HepG2 (cell line): Measurements from ENCODE around the gene TBC1D1. TPM values are rescaled to one million over a fixed set of nuclear protein-coding genes. Genes with fewer than 3 reads are reported as not detected.

Source experiments
- FOXK2 ChIP-seq: fragments of 450-650 bp; IDR thresholded peaks from 2 replicates; pipeline ENCODE4 v1.6.1; 2016
- MAFG ChIP-seq: sonication (generic); formaldehyde crosslinking; IDR thresholded peaks from 2 replicates; pipeline ENCODE4 v1.5.1; 2020; ENCODE audit warnings: mild to moderate bottlenecking, missing genetic modification reagents
- MED1 ChIP-seq: sonication (generic); formaldehyde crosslinking; IDR thresholded peaks from 2 replicates; pipeline ENCODE4 v1.4.0; 2020; ENCODE audit warnings: missing genetic modification reagents
- NCOR1 ChIP-seq: fragments of 200-600 bp; sonication (generic); IDR thresholded peaks from 2 replicates; pipeline ENCODE4 v1.7.0; 2017; ENCODE audit warnings: antibody characterized with exemption, low read length, borderline replicate concordance
- NFE2 ChIP-seq: sonication (generic); formaldehyde crosslinking; IDR thresholded peaks from 2 replicates; pipeline ENCODE4 v1.4.0; 2020; ENCODE audit warnings: missing genetic modification reagents
- PCBP1 ChIP-seq: fragments of 200-400 bp; formaldehyde crosslinking; IDR thresholded peaks from 2 replicates; pipeline ENCODE4 v1.6.1; 2017; ENCODE audit warnings: mild to moderate bottlenecking, low read depth, low read length, borderline replicate concordance
- PHF8 ChIP-seq: sonication (generic); formaldehyde crosslinking; IDR thresholded peaks from 2 replicates; pipeline ENCODE4 v1.5.0; 2020; ENCODE audit warnings: missing genetic modification reagents
- polyA plus RNA-seq, 8 experiments: library from polyadenylated mRNA; depleted of rRNA in 3 of 8; stranded (reverse) in 7 of 8; unstranded in 1 of 8; fragments of >200 nt; fragmentation: Illumina TruSeq in 4 of 8; extraction: Trizol in 4 of 8; gene quantifications; 2 replicates each; pipeline versions ENCODE4 v1.2.1 to v1.2.3, GENCODE V29; 2011 to 2016; ENCODE audit warnings: low read depth in 4 of 8, missing spikeins in 1 of 8, mixed read lengths in 1 of 8; ENCODE audit not compliant: insufficient read depth in 1 of 8
- total RNA-seq, 5 experiments: library from RNA; depleted of rRNA; stranded (reverse); fragments of >200 nt; fragmentation: Illumina TruSeq; extraction: Trizol; gene quantifications; 2 replicates each; pipeline ENCODE4 v1.2.3, GENCODE V29; 2016; ENCODE audit warnings: low read depth in 1 of 5
- TF ChIP-seq, protein P1 (sequence below): sonication (generic); formaldehyde crosslinking; IDR thresholded peaks from one replicate; pipeline ENCODE4 v1.5.1; 2020; ENCODE audit warnings: mild to moderate bottlenecking, missing genetic modification reagents; ENCODE audit errors: not compliant biosample characterization
- TF ChIP-seq, protein P2 (sequence below): sonication (generic); formaldehyde crosslinking; IDR thresholded peaks from 2 replicates; pipeline ENCODE4 v1.4.0; 2020; ENCODE audit warnings: mild to moderate bottlenecking, missing genetic modification reagents
- TF ChIP-seq, protein P3 (sequence below): IDR thresholded peaks from 2 replicates; pipeline ENCODE4 v1.6.1; 2012; ENCODE audit warnings: low read length, improper control_type of control experiment

TBC1D1 gene
- total and polyA plus RNA-seq, 2 of the 13 experiments (the other 11 are each of a cell fraction or from before 2014, with no cell fraction given) = 37.3 to 62.8 TPM

DNA sequence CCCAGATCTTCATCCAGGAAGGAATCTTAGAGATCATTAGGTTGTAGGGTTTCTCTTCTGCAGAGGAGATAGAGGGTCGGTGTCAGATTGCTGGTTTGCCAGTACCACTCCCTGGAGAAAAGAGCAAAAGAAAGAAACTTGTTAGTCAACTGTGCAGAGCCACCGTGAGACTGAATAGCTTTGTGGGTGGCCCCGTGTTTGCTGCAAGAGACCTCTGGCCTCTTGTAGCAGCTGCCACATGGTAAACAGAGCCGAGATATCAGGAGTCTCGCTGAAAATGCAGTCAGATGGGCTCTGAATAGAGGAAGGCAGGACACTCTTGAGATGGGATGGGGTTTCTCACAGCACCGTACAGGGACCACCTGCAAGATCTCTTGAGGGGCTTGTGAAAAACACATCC lies 219.0 kb downstream of the TBC1D1 start (continued):
- TF ChIP-seq NCOR1 = no peak
- peak; percentile 53 for TF ChIP-seq MED1 (CRISPR knock-in tag)
- no peak for TF ChIP-seq FOXK2
- TF ChIP-seq MAFG (CRISPR knock-in tag) = no peak
- TF ChIP-seq, protein P1, sequence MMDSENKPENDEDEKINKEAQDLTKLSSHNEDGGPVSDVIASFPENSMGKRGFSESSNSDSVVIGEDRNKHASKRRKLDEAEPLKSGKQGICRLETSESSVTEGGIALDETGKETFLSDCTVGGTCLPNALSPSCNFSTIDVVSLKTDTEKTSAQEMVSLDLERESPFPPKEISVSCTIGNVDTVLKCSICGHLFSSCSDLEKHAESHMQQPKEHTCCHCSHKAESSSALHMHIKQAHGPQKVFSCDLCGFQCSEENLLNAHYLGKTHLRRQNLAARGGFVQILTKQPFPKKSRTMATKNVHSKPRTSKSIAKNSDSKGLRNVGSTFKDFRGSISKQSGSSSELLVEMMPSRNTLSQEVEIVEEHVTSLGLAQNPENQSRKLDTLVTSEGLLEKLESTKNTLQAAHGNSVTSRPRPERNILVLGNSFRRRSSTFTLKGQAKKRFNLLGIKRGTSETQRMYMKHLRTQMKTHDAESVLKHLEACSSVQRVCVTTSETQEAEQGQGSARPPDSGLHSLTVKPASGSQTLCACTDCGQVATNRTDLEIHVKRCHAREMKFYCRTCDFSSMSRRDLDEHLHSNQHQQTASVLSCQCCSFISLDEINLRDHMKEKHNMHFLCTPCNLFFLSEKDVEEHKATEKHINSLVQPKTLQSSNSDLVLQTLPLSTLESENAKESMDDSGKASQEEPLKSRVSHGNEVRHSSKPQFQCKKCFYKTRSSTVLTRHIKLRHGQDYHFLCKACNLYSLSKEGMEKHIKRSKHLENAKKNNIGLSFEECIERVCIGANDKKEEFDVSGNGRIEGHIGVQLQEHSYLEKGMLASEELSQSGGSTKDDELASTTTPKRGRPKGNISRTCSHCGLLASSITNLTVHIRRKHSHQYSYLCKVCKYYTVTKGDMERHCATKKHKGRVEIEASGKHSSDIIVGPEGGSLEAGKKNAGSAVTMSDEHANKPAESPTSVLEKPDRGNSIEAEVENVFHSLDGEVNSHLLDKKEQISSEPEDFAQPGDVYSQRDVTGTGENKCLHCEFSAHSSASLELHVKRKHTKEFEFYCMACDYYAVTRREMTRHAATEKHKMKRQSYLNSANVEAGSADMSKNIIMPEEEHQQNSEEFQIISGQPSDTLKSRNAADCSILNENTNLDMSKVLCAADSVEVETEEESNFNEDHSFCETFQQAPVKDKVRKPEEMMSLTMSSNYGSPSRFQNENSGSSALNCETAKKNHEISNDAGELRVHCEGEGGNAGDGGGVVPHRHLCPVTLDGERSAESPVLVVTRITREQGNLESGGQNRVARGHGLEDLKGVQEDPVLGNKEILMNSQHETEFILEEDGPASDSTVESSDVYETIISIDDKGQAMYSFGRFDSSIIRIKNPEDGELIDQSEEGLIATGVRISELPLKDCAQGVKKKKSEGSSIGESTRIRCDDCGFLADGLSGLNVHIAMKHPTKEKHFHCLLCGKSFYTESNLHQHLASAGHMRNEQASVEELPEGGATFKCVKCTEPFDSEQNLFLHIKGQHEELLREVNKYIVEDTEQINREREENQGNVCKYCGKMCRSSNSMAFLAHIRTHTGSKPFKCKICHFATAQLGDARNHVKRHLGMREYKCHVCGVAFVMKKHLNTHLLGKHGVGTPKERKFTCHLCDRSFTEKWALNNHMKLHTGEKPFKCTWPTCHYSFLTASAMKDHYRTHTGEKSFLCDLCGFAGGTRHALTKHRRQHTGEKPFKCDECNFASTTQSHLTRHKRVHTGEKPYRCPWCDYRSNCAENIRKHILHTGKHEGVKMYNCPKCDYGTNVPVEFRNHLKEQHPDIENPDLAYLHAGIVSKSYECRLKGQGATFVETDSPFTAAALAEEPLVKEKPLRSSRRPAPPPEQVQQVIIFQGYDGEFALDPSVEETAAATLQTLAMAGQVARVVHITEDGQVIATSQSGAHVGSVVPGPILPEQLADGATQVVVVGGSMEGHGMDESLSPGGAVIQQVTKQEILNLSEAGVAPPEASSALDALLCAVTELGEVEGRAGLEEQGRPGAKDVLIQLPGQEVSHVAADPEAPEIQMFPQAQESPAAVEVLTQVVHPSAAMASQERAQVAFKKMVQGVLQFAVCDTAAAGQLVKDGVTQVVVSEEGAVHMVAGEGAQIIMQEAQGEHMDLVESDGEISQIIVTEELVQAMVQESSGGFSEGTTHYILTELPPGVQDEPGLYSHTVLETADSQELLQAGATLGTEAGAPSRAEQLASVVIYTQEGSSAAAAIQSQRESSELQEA (CRISPR knock-in tag) = no peak
- no peak for TF ChIP-seq NFE2 (CRISPR knock-in tag)
- TF ChIP-seq, protein P2, sequence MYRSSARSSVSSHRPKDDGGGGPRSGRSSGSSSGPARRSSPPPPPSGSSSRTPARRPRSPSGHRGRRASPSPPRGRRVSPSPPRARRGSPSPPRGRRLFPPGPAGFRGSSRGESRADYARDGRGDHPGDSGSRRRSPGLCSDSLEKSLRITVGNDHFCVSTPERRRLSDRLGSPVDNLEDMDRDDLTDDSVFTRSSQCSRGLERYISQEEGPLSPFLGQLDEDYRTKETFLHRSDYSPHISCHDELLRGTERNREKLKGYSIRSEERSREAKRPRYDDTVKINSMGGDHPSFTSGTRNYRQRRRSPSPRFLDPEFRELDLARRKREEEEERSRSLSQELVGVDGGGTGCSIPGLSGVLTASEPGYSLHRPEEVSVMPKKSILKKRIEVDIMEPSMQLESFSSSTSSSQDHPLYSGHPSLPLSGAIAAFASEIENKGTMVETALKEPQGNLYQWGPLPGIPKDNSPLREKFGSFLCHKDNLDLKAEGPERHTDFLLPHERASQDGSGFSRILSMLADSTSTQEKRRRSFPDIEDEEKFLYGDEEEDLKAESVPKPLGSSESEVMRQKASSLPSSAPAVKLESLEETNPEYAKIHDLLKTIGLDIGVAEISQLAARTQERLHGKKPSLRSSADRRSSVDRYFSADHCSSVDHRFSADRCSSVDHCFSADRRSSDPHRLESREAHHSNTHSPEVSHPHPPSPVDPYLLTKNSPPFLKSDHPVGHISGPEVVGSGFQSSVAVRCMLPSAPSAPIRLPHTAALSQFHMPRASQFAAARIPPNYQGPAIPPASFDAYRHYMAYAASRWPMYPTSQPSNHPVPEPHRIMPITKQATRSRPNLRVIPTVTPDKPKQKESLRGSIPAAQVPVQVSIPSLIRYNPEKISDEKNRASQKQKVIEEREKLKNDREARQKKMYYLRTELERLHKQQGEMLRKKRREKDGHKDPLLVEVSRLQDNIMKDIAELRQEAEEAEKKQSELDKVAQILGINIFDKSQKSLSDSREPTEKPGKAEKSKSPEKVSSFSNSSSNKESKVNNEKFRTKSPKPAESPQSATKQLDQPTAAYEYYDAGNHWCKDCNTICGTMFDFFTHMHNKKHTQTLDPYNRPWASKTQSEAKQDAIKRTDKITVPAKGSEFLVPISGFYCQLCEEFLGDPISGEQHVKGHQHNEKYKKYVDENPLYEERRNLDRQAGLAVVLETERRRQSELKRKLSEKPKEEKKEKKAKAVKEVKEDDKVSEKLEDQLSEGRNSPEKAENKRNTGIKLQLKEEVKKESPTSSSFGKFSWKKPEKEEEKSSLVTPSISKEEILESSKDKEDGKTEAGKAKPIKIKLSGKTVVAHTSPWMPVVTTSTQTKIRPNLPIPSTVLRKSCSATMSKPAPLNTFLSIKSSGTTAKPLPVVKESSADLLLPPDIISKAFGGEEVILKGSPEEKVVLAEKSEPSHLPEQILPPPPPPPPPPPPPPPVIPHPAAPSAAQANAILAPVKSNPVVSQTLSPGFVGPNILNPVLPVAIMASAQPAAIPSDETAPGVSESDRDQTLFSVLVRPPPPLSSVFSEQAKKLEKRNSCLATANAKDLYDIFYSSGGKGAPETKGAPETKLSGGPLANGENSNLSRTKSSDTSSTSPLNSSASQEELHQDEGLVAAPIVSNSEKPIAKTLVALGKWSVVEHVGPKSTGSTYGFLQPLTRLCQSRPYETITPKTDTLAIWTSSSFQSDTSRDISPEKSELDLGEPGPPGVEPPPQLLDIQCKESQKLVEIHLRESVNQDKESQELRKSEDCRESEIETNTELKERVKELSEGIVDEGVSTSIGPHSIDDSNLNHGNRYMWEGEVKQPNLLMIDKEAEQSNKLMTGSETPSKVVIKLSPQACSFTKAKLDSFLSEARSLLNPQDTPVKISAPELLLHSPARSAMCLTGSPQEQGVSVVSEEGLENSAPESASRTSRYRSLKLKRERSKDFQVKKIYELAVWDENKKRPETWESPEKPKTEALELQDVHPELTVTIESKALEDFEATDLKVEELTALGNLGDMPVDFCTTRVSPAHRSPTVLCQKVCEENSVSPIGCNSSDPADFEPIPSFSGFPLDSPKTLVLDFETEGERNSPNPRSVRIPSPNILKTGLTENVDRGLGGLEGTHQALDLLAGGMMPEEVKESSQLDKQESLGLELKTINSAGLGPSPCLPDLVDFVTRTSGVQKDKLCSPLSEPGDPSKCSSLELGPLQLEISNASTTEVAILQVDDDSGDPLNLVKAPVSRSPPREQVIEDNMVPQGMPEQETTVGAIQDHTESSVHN = no peak
- TF ChIP-seq, protein P3, sequence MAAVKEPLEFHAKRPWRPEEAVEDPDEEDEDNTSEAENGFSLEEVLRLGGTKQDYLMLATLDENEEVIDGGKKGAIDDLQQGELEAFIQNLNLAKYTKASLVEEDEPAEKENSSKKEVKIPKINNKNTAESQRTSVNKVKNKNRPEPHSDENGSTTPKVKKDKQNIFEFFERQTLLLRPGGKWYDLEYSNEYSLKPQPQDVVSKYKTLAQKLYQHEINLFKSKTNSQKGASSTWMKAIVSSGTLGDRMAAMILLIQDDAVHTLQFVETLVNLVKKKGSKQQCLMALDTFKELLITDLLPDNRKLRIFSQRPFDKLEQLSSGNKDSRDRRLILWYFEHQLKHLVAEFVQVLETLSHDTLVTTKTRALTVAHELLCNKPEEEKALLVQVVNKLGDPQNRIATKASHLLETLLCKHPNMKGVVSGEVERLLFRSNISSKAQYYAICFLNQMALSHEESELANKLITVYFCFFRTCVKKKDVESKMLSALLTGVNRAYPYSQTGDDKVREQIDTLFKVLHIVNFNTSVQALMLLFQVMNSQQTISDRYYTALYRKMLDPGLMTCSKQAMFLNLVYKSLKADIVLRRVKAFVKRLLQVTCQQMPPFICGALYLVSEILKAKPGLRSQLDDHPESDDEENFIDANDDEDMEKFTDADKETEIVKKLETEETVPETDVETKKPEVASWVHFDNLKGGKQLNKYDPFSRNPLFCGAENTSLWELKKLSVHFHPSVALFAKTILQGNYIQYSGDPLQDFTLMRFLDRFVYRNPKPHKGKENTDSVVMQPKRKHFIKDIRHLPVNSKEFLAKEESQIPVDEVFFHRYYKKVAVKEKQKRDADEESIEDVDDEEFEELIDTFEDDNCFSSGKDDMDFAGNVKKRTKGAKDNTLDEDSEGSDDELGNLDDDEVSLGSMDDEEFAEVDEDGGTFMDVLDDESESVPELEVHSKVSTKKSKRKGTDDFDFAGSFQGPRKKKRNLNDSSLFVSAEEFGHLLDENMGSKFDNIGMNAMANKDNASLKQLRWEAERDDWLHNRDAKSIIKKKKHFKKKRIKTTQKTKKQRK = no peak
- TF ChIP-seq PHF8 = no peak
- no peak for TF ChIP-seq PCBP1
